Immature natural killer cell (primary cell): Measurements from ENCODE around the gene ANKRD44. TPM values are rescaled to one million over a fixed set of nuclear protein-coding genes. Genes with fewer than 3 reads are reported as not detected.

Experiments used
- DNase-seq, 3 donors: peaks; one replicate each; pipeline ENCODE4 v3.0.0; 2022; ENCODE audit warnings: mixed read lengths in 1 of 3
- H3K27ac Mint-ChIP-seq, 6 donors: one replicate each; pipeline ENCODE4 v1.8.0; 2020; ENCODE audit warnings: mixed read lengths in 6 of 6, mild to moderate bottlenecking in 5 of 6, inconsistent platforms in 4 of 6, moderate library complexity in 3 of 6
- H3K27me3 Mint-ChIP-seq, 3 donors: one replicate each; pipeline ENCODE4 v1.8.0; 2020 to 2021; ENCODE audit warnings: low read depth in 3 of 3, mild to moderate bottlenecking in 3 of 3, mixed read lengths in 3 of 3, moderate library complexity in 3 of 3, inconsistent platforms in 1 of 3
- H3K36me3 Mint-ChIP-seq, 3 donors: one replicate each; pipeline ENCODE4 v1.8.0; 2020; ENCODE audit warnings: mixed read lengths in 3 of 3, inconsistent platforms in 2 of 3, mild to moderate bottlenecking in 2 of 3
- H3K4me1 Mint-ChIP-seq, 2 donors: one replicate each; pipeline ENCODE4 v1.8.0; 2020; ENCODE audit warnings: inconsistent platforms in 2 of 2, mild to moderate bottlenecking in 2 of 2, mixed read lengths in 2 of 2, moderate library complexity in 1 of 2
- H3K4me3 Mint-ChIP-seq, 5 donors: one replicate each; pipeline ENCODE4 v1.8.0; 2020; ENCODE audit warnings: mild to moderate bottlenecking in 5 of 5, mixed read lengths in 5 of 5, inconsistent platforms in 3 of 5, moderate library complexity in 3 of 5
- H3K9me3 Mint-ChIP-seq, 6 donors: one replicate each; pipeline ENCODE4 v1.8.0; 2020; ENCODE audit warnings: mild to moderate bottlenecking in 6 of 6, mixed read lengths in 6 of 6, inconsistent platforms in 4 of 6, moderate library complexity in 3 of 6
- polyA plus RNA-seq, 3 donors: library from polyadenylated mRNA; unstranded; fragments of 300-500 nt; fragmentation: Illumina TruSeq; gene quantifications; one replicate each; pipeline ENCODE4 v1.2.3, GENCODE V29; 2021

Gene ANKRD44
- polyA plus RNA-seq, 3 donors from 2014 or later: 58.0 to 125 (median 65.6) TPM

DNA sequence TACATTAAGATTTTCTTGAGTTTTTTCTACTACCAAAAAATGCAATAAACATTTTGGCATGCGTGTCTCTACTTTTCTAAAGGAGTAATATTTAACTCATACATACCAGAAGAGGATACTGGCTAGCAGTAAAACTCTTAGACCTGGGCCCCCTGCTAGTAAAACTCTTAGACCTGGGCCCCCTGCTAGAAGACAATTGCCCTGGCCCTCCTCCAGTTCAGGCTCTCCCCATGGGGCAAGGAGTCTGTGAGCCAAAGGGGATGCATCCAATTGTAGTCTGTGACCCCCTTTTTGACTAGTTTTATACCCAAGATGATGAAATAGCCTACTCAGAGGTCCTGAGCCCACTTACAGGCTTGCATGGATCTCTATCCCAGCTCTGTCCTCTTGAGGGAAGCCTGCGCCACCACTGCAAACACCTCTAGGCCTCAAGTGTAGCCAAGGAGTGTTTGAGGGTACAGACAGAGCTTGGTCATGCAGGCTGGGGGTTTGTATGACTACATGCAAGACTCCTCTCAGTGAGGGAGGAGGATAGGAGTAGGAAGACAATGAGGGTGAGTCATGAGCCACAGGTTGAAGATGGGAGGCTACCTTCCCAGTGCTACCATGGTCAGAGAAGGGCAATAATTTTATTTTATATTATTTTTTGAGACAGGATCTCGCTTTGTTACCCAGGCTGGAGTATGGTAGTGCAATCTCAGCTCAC, 338.9 kb downstream of the ANKRD44 start:
- no peak for DNase-seq
- Mint-ChIP-seq H3K27me3 (peaks cover 0 to 3% (median 2%) of the 10 kb centered on the region in 3 donors), H3K36me3 (peaks cover 0 to 8% (median 0%) of the 10 kb centered on the region in 3 donors), H3K27ac (peak overlapping the region in 1 of 6 donors; percentile 9), H3K9me3 (no peaks in the 10 kb centered on the region), H3K4me1 (peaks cover 0 to 2% of the 10 kb centered on the region in 2 donors), H3K4me3 (no peak overlapping the region)

DNA sequence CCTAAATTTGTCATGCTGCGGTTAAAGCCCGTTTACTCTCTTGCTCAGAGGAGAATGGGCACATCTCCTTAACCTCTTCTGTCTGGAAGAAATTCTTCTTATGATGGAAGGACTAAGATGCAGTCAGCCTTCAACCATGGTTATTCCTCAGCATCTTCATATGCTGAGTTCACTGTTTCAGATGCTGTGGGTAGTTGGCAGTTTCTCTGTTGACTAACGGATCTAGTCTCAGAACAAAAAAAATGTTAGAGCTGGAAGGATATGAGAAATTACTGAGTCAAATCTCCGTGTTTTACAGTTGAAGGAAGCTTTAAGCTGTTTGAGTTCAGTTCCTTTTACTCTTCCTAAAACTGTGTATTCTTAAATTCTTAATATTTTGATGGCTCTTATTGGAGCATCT, 340.5 kb downstream of the ANKRD44 start:
- H3K4me3 Mint-ChIP-seq: no peak overlapping the region
- H3K27me3 Mint-ChIP-seq: peaks cover 0 to 3% (median under 1%) of the 10 kb centered on the region in 3 donors
- no peak for DNase-seq
- H3K36me3 Mint-ChIP-seq: peaks cover 0 to 11% (median 0%) of the 10 kb centered on the region in 3 donors
- H3K9me3 Mint-ChIP-seq: no peaks in the 10 kb centered on the region
- H3K4me1 Mint-ChIP-seq: peaks cover 0 to 2% of the 10 kb centered on the region in 2 donors
- no peak overlapping the region for H3K27ac Mint-ChIP-seq

GRCh38 chr2:196968516-196968915, 342.1 kb downstream of the ANKRD44 start:
- Mint-ChIP-seq H3K27ac (no peak overlapping the region), H3K4me1 (peaks cover 6% of the 10 kb centered on the region in 2 donors), H3K27me3 (no peaks in the 10 kb centered on the region), H3K9me3 (no peaks in the 10 kb centered on the region), H3K36me3 (peaks cover 0 to 11% (median 0%) of the 10 kb centered on the region in 3 donors), H3K4me3 (no peak overlapping the region)
- DNase-seq: no peak

GRCh38 chr2:196967775-196968174, 342.8 kb downstream of the ANKRD44 start:
- Mint-ChIP-seq H3K9me3 (no peaks in the 10 kb centered on the region), H3K27ac (peak overlapping the region in 1 of 6 donors; percentile 19), H3K4me1 (peaks cover 10 to 14% of the 10 kb centered on the region in 2 donors), H3K27me3 (no peaks in the 10 kb centered on the region), H3K36me3 (peaks cover 0 to 11% (median 0%) of the 10 kb centered on the region in 3 donors), H3K4me3 (no peak overlapping the region)
- no peak for DNase-seq

- no peak for DNase-seq
- Mint-ChIP-seq H3K9me3 (no peaks in the 10 kb centered on the region), H3K27ac (no peak overlapping the region), H3K4me1 (peaks cover 16 to 20% of the 10 kb centered on the region in 2 donors), H3K4me3 (no peak overlapping the region), H3K36me3 (peaks cover 0 to 11% (median 0%) of the 10 kb centered on the region in 3 donors), H3K27me3 (no peaks in the 10 kb centered on the region)
Observed at GRCh38 chr2:196967116-196967515, 343.5 kb downstream of the ANKRD44 start.

DNA sequence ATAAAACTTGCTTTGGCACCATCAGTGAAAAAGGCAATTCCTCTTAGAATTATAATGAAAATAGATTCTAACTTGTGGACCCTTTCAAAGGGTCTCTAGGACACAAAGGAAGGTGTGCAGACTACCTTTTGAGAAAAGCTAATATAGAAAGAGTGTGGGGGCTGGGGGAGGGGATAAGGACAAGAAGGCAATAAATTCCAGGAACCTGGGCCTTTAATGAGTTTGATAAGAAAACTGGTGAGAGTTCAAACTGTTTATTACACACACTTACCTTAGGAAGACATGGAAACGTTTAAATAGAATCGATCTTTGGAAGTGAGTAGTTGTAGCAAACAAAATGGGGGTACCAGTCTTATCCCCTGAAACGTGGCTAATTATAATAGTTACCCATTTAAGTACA, 344.5 kb downstream of the ANKRD44 start:
- no peak for DNase-seq

DNA sequence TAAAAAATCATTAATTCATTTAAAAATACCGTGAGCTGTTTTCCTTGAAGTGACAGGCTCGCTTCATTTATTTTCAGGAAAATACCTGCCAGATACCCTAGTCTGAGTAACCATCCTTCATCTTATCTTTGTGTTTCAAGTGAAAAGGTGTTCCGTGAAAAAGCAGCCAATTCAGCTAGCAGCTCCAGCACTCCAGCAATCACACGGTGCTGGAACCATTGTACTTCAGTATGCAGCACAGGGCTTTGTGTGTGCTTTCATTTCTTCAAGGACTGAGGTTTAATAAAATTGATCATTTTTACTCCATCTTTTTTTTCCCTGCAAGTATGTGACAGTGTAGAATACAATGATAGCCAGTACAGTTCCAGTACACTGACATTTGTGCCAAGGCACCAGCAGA, 344.9 kb downstream of the ANKRD44 start:
- Mint-ChIP-seq H3K4me1 (peaks cover 28 to 32% of the 10 kb centered on the region in 2 donors), H3K4me3 (no peak overlapping the region), H3K27ac (no peak overlapping the region), H3K36me3 (peaks cover 0 to 11% (median 0%) of the 10 kb centered on the region in 3 donors), H3K27me3 (no peaks in the 10 kb centered on the region), H3K9me3 (no peaks in the 10 kb centered on the region)
- DNase-seq: no peak

More for the DNA sequence above, 344.5 kb downstream of the ANKRD44 start:
- H3K36me3 Mint-ChIP-seq: peaks cover 0 to 11% (median 0%) of the 10 kb centered on the region in 3 donors
- no peak overlapping the region for H3K4me3 Mint-ChIP-seq
- no peak overlapping the region for H3K27ac Mint-ChIP-seq
- peaks cover 27 to 31% of the 10 kb centered on the region in 2 donors for H3K4me1 Mint-ChIP-seq
- H3K27me3 Mint-ChIP-seq: no peaks in the 10 kb centered on the region
- H3K9me3 Mint-ChIP-seq: no peaks in the 10 kb centered on the region

GRCh38 chr2:196963961-196964360, 346.6 kb downstream of the ANKRD44 start:
- no peak for DNase-seq
- Mint-ChIP-seq H3K27me3 (peaks cover 0 to 3% (median 0%) of the 10 kb centered on the region in 3 donors), H3K4me1 (peaks cover 28 to 32% of the 10 kb centered on the region in 2 donors), H3K36me3 (peaks cover 0 to 11% (median 0%) of the 10 kb centered on the region in 3 donors), H3K4me3 (peak overlapping the region in 3 of 5 donors; percentile 15 to 20 (median 19)), H3K9me3 (no peaks in the 10 kb centered on the region), H3K27ac (peak overlapping the region in 1 of 6 donors; percentile 38)

- Mint-ChIP-seq H3K36me3 (peaks cover 0 to 8% (median 0%) of the 10 kb centered on the region in 3 donors), H3K4me3 (peak overlapping the region; percentile 9 to 70 (median 36)), H3K27ac (peak overlapping the region in 3 of 6 donors; percentile 28 to 55 (median 33)), H3K4me1 (peaks cover 28 to 32% of the 10 kb centered on the region in 2 donors), H3K27me3 (peaks cover 0 to 3% (median 0%) of the 10 kb centered on the region in 3 donors), H3K9me3 (no peaks in the 10 kb centered on the region)
- DNase-seq: peak in 1 of 3 donors; percentile 10
Observed at GRCh38 chr2:196963043-196963442, 347.5 kb downstream of the ANKRD44 start.

- peak overlapping the region in 4 of 5 donors; percentile 17 to 59 (median 37) for H3K4me3 Mint-ChIP-seq
- peak overlapping the region in 3 of 6 donors; percentile 7 to 57 (median 20) for H3K27ac Mint-ChIP-seq
- DNase-seq: no peak
- H3K4me1 Mint-ChIP-seq: peaks cover 26 to 32% of the 10 kb centered on the region in 2 donors
- peaks cover 0 to 3% (median 0%) of the 10 kb centered on the region in 3 donors for H3K27me3 Mint-ChIP-seq
- no peaks in the 10 kb centered on the region for H3K9me3 Mint-ChIP-seq
- peaks cover 0 to 4% (median 0%) of the 10 kb centered on the region in 3 donors for H3K36me3 Mint-ChIP-seq
Observed at GRCh38 chr2:196962325-196962724, 348.3 kb downstream of the ANKRD44 start.

- peak; percentile 13 to 21 (median 21) for DNase-seq
- H3K4me3 Mint-ChIP-seq: peak overlapping the region; percentile 17 to 59 (median 47)
Observed at GRCh38 chr2:196961889-196962288, 348.7 kb downstream of the ANKRD44 start.

GRCh38 chr2:196959734-196960338, 350.7 kb downstream of the ANKRD44 start:
- H3K4me3 Mint-ChIP-seq: no peak overlapping the region

More at GRCh38 chr2:196961889-196962288, 348.7 kb downstream of the ANKRD44 start:
- no peaks in the 10 kb centered on the region for H3K9me3 Mint-ChIP-seq
- peaks cover 0 to 3% (median 0%) of the 10 kb centered on the region in 3 donors for H3K27me3 Mint-ChIP-seq
- H3K4me1 Mint-ChIP-seq: peaks cover 26 to 32% of the 10 kb centered on the region in 2 donors
- peaks cover 0 to 4% (median 0%) of the 10 kb centered on the region in 3 donors for H3K36me3 Mint-ChIP-seq
- H3K27ac Mint-ChIP-seq: peak overlapping the region in 4 of 6 donors; percentile 1 to 36 (median 20)

DNA sequence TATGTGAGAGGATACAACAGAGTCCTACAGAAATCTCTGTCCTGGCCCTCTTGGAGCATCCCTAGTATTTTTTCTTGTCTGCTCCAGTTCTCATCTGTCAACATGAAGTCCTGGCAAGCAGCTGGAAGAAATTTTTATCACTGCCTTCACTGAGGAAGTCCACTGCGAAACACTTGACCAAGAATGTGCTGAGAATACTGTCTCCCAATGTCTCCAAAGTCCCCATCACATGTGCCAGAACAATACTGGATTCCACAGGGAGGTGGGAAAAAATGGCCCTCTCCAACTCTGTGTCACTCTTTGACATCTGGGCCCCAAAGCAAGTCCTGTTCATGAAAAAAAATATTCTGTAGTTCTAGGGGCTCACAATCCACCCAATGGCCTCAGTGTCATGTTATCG, 351.3 kb downstream of the ANKRD44 start:
- Mint-ChIP-seq H3K4me3 (no peak overlapping the region), H3K9me3 (no peaks in the 10 kb centered on the region), H3K27me3 (peaks cover 0 to 7% (median 3%) of the 10 kb centered on the region in 3 donors), H3K4me1 (peaks cover 28 to 50% of the 10 kb centered on the region in 2 donors), H3K27ac (no peak overlapping the region), H3K36me3 (no peaks in the 10 kb centered on the region)
- no peak for DNase-seq

More at GRCh38 chr2:196959734-196960338, 350.7 kb downstream of the ANKRD44 start:
- DNase-seq: no peak
- no peaks in the 10 kb centered on the region for H3K36me3 Mint-ChIP-seq
- no peaks in the 10 kb centered on the region for H3K9me3 Mint-ChIP-seq
- peaks cover 28 to 47% of the 10 kb centered on the region in 2 donors for H3K4me1 Mint-ChIP-seq
- no peak overlapping the region for H3K27ac Mint-ChIP-seq
- peaks cover 0 to 6% (median 3%) of the 10 kb centered on the region in 3 donors for H3K27me3 Mint-ChIP-seq
